ENCODE data around the gene HIVEP3. TPM values are rescaled to one million over a fixed set of nuclear protein-coding genes. Genes with fewer than 3 reads are reported as not detected.

The HIVEP3 gene
- total RNA-seq, 1 donor from 2014 or later, result 1.2 TPM

DNA sequence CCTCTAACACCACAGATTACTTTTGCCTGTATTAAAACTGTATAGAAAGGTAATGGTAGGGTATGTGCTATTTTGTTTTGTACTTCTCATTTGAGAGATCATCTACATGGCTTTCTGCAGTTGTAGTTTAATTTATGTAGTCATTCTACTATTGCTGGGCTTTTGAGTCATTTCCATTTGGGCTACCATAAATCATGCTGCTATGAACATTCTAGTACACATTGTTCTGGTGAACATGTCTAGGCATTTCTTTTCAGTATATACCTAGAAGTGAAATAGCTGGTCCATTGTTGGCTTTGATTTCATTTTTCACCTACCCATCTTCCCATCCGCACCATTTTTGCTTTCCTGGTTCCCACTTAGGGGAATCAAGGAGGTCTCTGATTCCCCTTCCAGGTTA lies 453.0 kb downstream of the HIVEP3 start:
- H3K4me1 Mint-ChIP-seq, result peaks cover 7% of the 10 kb centered on the region
- H3K9me3 Mint-ChIP-seq, result no peaks in the 10 kb centered on the region
- H3K4me3 Mint-ChIP-seq, result no peak overlapping the region
- no peak overlapping the region for H3K27ac Mint-ChIP-seq (ENCODE audit: unreplicated experiment)
- TF ChIP-seq, protein P1, sequence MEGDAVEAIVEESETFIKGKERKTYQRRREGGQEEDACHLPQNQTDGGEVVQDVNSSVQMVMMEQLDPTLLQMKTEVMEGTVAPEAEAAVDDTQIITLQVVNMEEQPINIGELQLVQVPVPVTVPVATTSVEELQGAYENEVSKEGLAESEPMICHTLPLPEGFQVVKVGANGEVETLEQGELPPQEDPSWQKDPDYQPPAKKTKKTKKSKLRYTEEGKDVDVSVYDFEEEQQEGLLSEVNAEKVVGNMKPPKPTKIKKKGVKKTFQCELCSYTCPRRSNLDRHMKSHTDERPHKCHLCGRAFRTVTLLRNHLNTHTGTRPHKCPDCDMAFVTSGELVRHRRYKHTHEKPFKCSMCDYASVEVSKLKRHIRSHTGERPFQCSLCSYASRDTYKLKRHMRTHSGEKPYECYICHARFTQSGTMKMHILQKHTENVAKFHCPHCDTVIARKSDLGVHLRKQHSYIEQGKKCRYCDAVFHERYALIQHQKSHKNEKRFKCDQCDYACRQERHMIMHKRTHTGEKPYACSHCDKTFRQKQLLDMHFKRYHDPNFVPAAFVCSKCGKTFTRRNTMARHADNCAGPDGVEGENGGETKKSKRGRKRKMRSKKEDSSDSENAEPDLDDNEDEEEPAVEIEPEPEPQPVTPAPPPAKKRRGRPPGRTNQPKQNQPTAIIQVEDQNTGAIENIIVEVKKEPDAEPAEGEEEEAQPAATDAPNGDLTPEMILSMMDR (conservative IDR thresholded peaks at IDR 0.05), result no peak
- no peaks in the 10 kb centered on the region for H3K36me3 Mint-ChIP-seq (ENCODE audit: low read depth)
- no peaks in the 10 kb centered on the region for H3K27me3 Mint-ChIP-seq (ENCODE audit: low read depth)
- no peak for DNase-seq (ENCODE audit: low read depth, low spot score)

GRCh38 chr1:41464885-41465284 lies 453.8 kb downstream of the HIVEP3 start:
- Mint-ChIP-seq H3K27ac (ENCODE audit: unreplicated experiment) (no peak overlapping the region), H3K9me3 (no peaks in the 10 kb centered on the region), H3K4me1 (peaks cover 7% of the 10 kb centered on the region), H3K4me3 (no peak overlapping the region), H3K36me3 (ENCODE audit: low read depth) (no peaks in the 10 kb centered on the region), H3K27me3 (ENCODE audit: low read depth) (no peaks in the 10 kb centered on the region)
- TF ChIP-seq, protein P1 (conservative IDR thresholded peaks at IDR 0.05), result no peak
- no peak for DNase-seq (ENCODE audit: low read depth, low spot score)

- peaks cover 3% of the 10 kb centered on the region for H3K9me3 Mint-ChIP-seq
- no peak for DNase-seq (ENCODE audit: low read depth, low spot score)
- TF ChIP-seq, protein P1 (conservative IDR thresholded peaks at IDR 0.05), result no peak
- H3K27ac Mint-ChIP-seq (ENCODE audit: unreplicated experiment), result no peak overlapping the region
- H3K4me3 Mint-ChIP-seq, result no peak overlapping the region
- no peaks in the 10 kb centered on the region for H3K27me3 Mint-ChIP-seq (ENCODE audit: low read depth)
- H3K4me1 Mint-ChIP-seq, result peaks cover 10% of the 10 kb centered on the region
- no peaks in the 10 kb centered on the region for H3K36me3 Mint-ChIP-seq (ENCODE audit: low read depth)
These were observed 455.2 kb downstream of the HIVEP3 start for GRCh38 chr1:41463516-41463915.

DNA sequence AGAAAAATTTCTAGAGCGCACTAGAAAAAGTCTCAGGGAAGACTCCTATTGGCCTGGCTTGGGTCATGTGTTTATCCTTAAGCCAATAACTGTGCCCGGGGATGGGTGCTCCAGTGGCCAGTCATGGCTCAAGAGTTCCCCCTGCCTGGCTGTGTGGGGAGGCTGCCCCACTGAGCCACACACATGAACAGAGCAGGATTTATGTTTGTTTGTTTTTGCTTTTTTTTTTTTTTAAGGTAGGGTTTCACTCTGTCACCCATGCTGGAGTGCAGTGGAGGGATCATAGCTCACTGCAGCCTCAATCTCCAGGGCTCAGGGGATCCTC lies 456.1 kb downstream of the HIVEP3 start:
- H3K4me3 Mint-ChIP-seq, result no peak overlapping the region
- no peaks in the 10 kb centered on the region for H3K27me3 Mint-ChIP-seq (ENCODE audit: low read depth)
- no peak overlapping the region for H3K27ac Mint-ChIP-seq (ENCODE audit: unreplicated experiment)
- peaks cover 3% of the 10 kb centered on the region for H3K9me3 Mint-ChIP-seq
- TF ChIP-seq, protein P1 (conservative IDR thresholded peaks at IDR 0.05), result no peak
- H3K4me1 Mint-ChIP-seq, result peaks cover 14% of the 10 kb centered on the region
- no peak for DNase-seq (ENCODE audit: low read depth, low spot score)
- no peaks in the 10 kb centered on the region for H3K36me3 Mint-ChIP-seq (ENCODE audit: low read depth)

GRCh38 chr1:41461790-41462679 lies 456.7 kb downstream of the HIVEP3 start:
- Mint-ChIP-seq H3K36me3 (ENCODE audit: low read depth) (no peaks in the 10 kb centered on the region), H3K9me3 (peaks cover 3% of the 10 kb centered on the region), H3K4me3 (no peak overlapping the region), H3K27me3 (ENCODE audit: low read depth) (no peaks in the 10 kb centered on the region), H3K4me1 (peaks cover 14% of the 10 kb centered on the region), H3K27ac (ENCODE audit: unreplicated experiment) (no peak overlapping the region)
- TF ChIP-seq, protein P1 (conservative IDR thresholded peaks at IDR 0.05), result no peak
- DNase-seq (ENCODE audit: low read depth, low spot score), result no peak

All from neural crest cell (in vitro differentiated cells).